GM12878 (cell line): ENCODE measurements around the gene C1RL. TPM values are rescaled to one million over a fixed set of nuclear protein-coding genes. Genes with fewer than 3 reads are reported as not detected.
A peak's percentile ranks its signal among the peaks of the same experiment; 100 is the strongest.

Experiments used
- ATAC-seq: fragments of 200-7000 bp; cut with Tn5 transposase; 3 replicates; pipeline ENCODE4 v1.9.1; 2020; ENCODE audit warnings: mild to moderate bottlenecking, moderate library complexity
- BruUV-seq: library from RNA; stranded (reverse); fragments of 400-500 nt; replicated peaks from 2 replicates; lab custom pipeline; 2021; lab: Mats Ljungman, UMichigan
- CTCF ChIA-PET: fragments of 300-600 bp; sonication (Branson Sonifier 250); formaldehyde crosslinking; extraction: SDS; loops from one replicate; lab custom pipeline; 2021; ENCODE audit warnings: inconsistent platforms; lab: Yijun Ruan, JAX
- POLR2A ChIA-PET: fragments of 350-600 bp; formaldehyde crosslinking; extraction: SDS; loops from one replicate; lab custom pipeline; 2021; ENCODE audit warnings: inconsistent platforms; lab: Charles Lee
- RAD21 ChIA-PET: fragments of 300-600 bp; sonication (Branson Sonifier 250); formaldehyde crosslinking; loops from one replicate; lab custom pipeline; 2023; ENCODE audit warnings: antibody characterized with exemption; ENCODE audit not compliant: unreplicated experiment; lab: Charles Lee
- SMC1A ChIA-PET: fragments of 300-600 bp; sonication (Branson Sonifier 250); formaldehyde crosslinking; loops from one replicate; lab custom pipeline; 2023; ENCODE audit not compliant: unreplicated experiment, uncharacterized antibody; lab: Charles Lee
- DNase-seq: peaks from one replicate; pipeline ENCODE4 v3.0.0-alpha.2; 2011; ENCODE audit warnings: low read depth, low spot score
- FAIRE-seq: peaks from 3 replicates; lab custom pipeline; 2011; peaks lifted over from hg19 to GRCh38; lab: Jason Lieb, UNC
- H2AFZ ChIP-seq: 2 replicates; pipeline ENCODE4 v1.6.0; 2011; ENCODE audit warnings: low read depth, low read length, control low read depth; ENCODE audit not compliant: control insufficient read depth
- H3K27ac ChIP-seq: 2 replicates; pipeline ENCODE4 v1.5.1; 2011; ENCODE audit warnings: control low read depth; ENCODE audit not compliant: control insufficient read depth, insufficient read depth
- H3K27me3 ChIP-seq, 2 experiments: replicated peaks in 1 of 2; 2 replicates each; pipeline versions ENCODE4 v1.6.0 to v1.6.1; 2011; ENCODE audit warnings: low read length in 1 of 2; ENCODE audit not compliant: control insufficient read depth in 2 of 2, insufficient read depth in 2 of 2
- H3K36me3 ChIP-seq, 2 experiments: 2 replicates each; pipeline ENCODE4 v1.5.1; 2011; ENCODE audit warnings: low read length in 1 of 2; ENCODE audit not compliant: control insufficient read depth in 2 of 2, insufficient read depth in 2 of 2
- H3K4me1 ChIP-seq: 2 replicates; pipeline ENCODE4 v1.6.1; 2011; ENCODE audit warnings: mild to moderate bottlenecking, low read length, moderate library complexity, mixed read lengths; ENCODE audit not compliant: control insufficient read depth, insufficient read depth
- H3K4me2 ChIP-seq: 2 replicates; pipeline ENCODE4 v1.6.0; 2011; ENCODE audit warnings: control low read depth; ENCODE audit not compliant: control insufficient read depth, insufficient read depth
- H3K4me3 ChIP-seq: fragments of 200-600 bp; sonication (generic); 2 replicates; pipeline ENCODE4 v1.5.1; 2016
- H3K79me2 ChIP-seq: 2 replicates; pipeline ENCODE4 v1.6.0; 2011; ENCODE audit warnings: low read length; ENCODE audit not compliant: control insufficient read depth, insufficient read depth
- H3K9ac ChIP-seq: 2 replicates; pipeline ENCODE4 v1.8.0; 2011; ENCODE audit warnings: low read length, control low read depth, mixed read lengths; ENCODE audit not compliant: control insufficient read depth, insufficient read depth
- H3K9me3 ChIP-seq: replicated peaks from 3 replicates; pipeline ENCODE4 v1.5.1; 2011; ENCODE audit warnings: mild to moderate bottlenecking, low read length; ENCODE audit not compliant: control insufficient read depth, insufficient read depth
- H4K20me1 ChIP-seq: 2 replicates; pipeline ENCODE4 v1.6.0; 2011; ENCODE audit not compliant: control insufficient read depth, insufficient read depth
- ETV6 ChIP-seq, 2 experiments: fragments of 450-650 bp in 1 of 2; IDR thresholded peaks in 1 of 2; conservative IDR thresholded peaks in 1 of 2; 2 replicates each; pipeline ENCODE4 v1.6.1; 2014; ENCODE audit warnings: antibody characterized with exemption in 1 of 2, borderline replicate concordance in 1 of 2, low read depth in 1 of 2, mild to moderate bottlenecking in 1 of 2, moderate library complexity in 1 of 2
- KLF5 ChIP-seq: fragments of 450-650 bp; IDR thresholded peaks from 2 replicates; pipeline ENCODE4 v1.6.1; 2014; ENCODE audit warnings: mild to moderate bottlenecking; ENCODE audit not compliant: partially characterized antibody
- NFIC ChIP-seq: IDR thresholded peaks from 2 replicates; pipeline ENCODE4 v1.6.1; 2012; ENCODE audit warnings: low read depth, mild to moderate bottlenecking, inconsistent platforms, low read length, moderate library complexity
- RFX5 ChIP-seq: IDR thresholded peaks from 2 replicates; pipeline ENCODE4 v1.6.1; 2011; ENCODE audit warnings: low read depth, low read length, improper control_type of control experiment
- SPI1 ChIP-seq: IDR thresholded peaks from 2 replicates; pipeline ENCODE4 v1.6.1; 2011; ENCODE audit warnings: low read depth, mild to moderate bottlenecking, low read length, moderate library complexity, borderline replicate concordance; ENCODE audit not compliant: insufficient read depth
- WRNIP1 ChIP-seq: IDR thresholded peaks from 2 replicates; pipeline ENCODE4 v1.6.1; 2011; ENCODE audit warnings: low read depth, low read length, improper control_type of control experiment, borderline replicate concordance
- ZNF274 ChIP-seq: IDR thresholded peaks from one replicate; pipeline ENCODE4 v1.8.0; 2011; ENCODE audit not compliant: insufficient read length, insufficient read depth
- ZNF687 ChIP-seq: fragments of 450-650 bp; IDR thresholded peaks from 2 replicates; pipeline ENCODE4 v1.6.1; 2017; ENCODE audit warnings: mild to moderate bottlenecking, moderate library complexity
- WGBS: methylation state at CpG from one replicate; pipeline ENCODE4 v1.1.6; 2016; ENCODE audit warnings: low lambda C conversion rate; ENCODE audit not compliant: insufficient replicate concordance, insufficient coverage; ENCODE audit errors: missing lambda C conversion rate; 5-methylcytosine and 5-hydroxymethylcytosine counted together
- in situ Hi-C: fragments of 300-500 bp; cut with MboI; formaldehyde crosslinking; loops from 9 replicates; pipeline ENCODE4 v1.14.3; 2018; ENCODE audit warnings: mixed read lengths
- intact Hi-C: fragments of 100-400 bp; cut with micrococcal nuclease; formaldehyde crosslinking; loops from one replicate; pipeline ENCODE4 v1.14.2; 2022; ENCODE audit not compliant: unreplicated experiment
- polyA plus RNA-seq, 11 experiments: library from polyadenylated mRNA; depleted of rRNA in 4 of 11; unstranded in 6 of 11; stranded (reverse) in 5 of 11; fragments of >200 nt; fragmentation: Nextera tagmentation in 4 of 11; fragmentation: Illumina TruSeq in 1 of 11; extraction: Ambion mirVana in 4 of 11; extraction: Trizol in 1 of 11; gene quantifications; 1 replicate in 1 of 11; 2 replicates in 10 of 11; pipeline versions ENCODE4 v1.2.1 to v1.2.3, GENCODE V29; 2011 to 2016; ENCODE audit warnings: inconsistent platforms in 2 of 11, missing spikeins in 2 of 11, low read depth in 1 of 11
- total RNA-seq, 4 experiments: library from RNA; depleted of rRNA in 3 of 4; stranded (reverse); fragments of >200 nt in 3 of 4; fragmentation: Illumina TruSeq in 1 of 4; extraction: Trizol in 1 of 4; gene quantifications; 2 replicates each; pipeline versions ENCODE4 v1.2.1 to v1.2.3, GENCODE V29; 2013 to 2021

Gene C1RL
- total and polyA plus RNA-seq, 10 of the 15 experiments (the other 5 are each of a cell fraction or from before 2014, with no cell fraction given) = 1.3 to 12.8 (median 8.1) TPM

- ChIA-PET SMC1A (no interaction called here), CTCF (interaction anchor here (1.4 to 2.3 kb wide), 3 partner anchors 11 to 88 kb away, joined by 6 to 8 read pairs (median 6); partner anchors contain the start of gene LPCAT3), RAD21 (interaction anchor here (7.6 kb wide), 1 partner anchor 161 kb away, joined by 89 read pairs; the partner anchor contains the start of genes C12orf57 and RNU7-1), POLR2A (no interaction called here)
- H3K9me3 ChIP-seq = peaks cover 6% of the 10 kb centered on the region
- FAIRE-seq = no peak
- intact Hi-C loops = no loop called here
- no peak overlapping the region for H2AFZ ChIP-seq
- peaks cover 29% of the 10 kb centered on the region for H3K79me2 ChIP-seq
- TF ChIP-seq KLF5 (no peak), ZNF274 (no peak), NFIC (no peak), WRNIP1 (no peak), SPI1 (no peak), ETV6 (conservative IDR thresholded peaks at IDR 0.05 in 1 of 2, IDR thresholded peaks at IDR 0.05 in 1 of 2; ENCODE audit: borderline replicate concordance in 1 of 2, low read depth in 1 of 2) (no peak), ZNF687 (no peak), RFX5 (no peak)
- no peak overlapping the region for H3K4me3 ChIP-seq
- H3K4me2 ChIP-seq = no peak overlapping the region
- peaks cover 0 to 4% of the 10 kb centered on the region in 2 experiments; a peak in 1 of 4 replicates for H3K36me3 ChIP-seq
- BruUV-seq = TSS peak; percentile 35
- peaks cover 6% of the 10 kb centered on the region for H3K4me1 ChIP-seq
- H3K27me3 ChIP-seq = no peaks in the 10 kb centered on the region
- WGBS = 44% methylated on average over 1 of the region's 1 CpG
- in situ Hi-C loops = no loop called here
- no peak overlapping the region for H3K27ac ChIP-seq
- H3K9ac ChIP-seq = no peak overlapping the region
- ATAC-seq = no peak
- no peak for DNase-seq
- no peaks in the 10 kb centered on the region for H4K20me1 ChIP-seq
These were observed 2.9 kb downstream of the C1RL start for GRCh38 chr12:7106082-7106481.
